Measurements from ENCODE around the gene ZNF512B. TPM values are rescaled to one million over a fixed set of nuclear protein-coding genes. Genes with fewer than 3 reads are reported as not detected.

Gene ZNF512B
- total and polyA plus RNA-seq, 2 donors (not counting 1 experiment from before 2014, with no cell fraction given): 8.8 to 10.5 TPM

DNA sequence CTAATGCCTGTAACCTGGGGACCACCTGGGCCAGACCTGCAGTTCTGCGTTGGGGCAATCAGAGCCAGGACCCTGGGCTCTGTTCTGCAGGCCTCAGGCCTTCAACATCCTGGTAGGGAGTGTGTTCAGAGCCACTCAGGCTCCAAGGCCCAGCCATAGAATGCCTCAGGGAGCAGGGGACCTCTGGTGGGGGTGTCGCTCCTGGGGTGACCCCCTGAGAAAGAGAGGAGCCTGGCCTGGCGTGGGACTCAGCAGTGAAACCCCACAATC, 26.0 kb downstream of the ZNF512B start:
- no peak overlapping the region for H3K4me3 Mint-ChIP-seq
- Histone ChIP-seq H3K4me3 (ENCODE audit: control extremely low read depth in 1 of 5, extremely low read depth in 1 of 5, insufficient read depth in 1 of 5, low read depth in 2 of 5, low read length in 4 of 5) (no peak overlapping the region), H3K27me3 (replicated peaks in 1 of 4; ENCODE audit: control extremely low read depth in 1 of 4, control insufficient read depth in 3 of 4, insufficient read depth in 4 of 4, low read length in 3 of 4) (no peaks in the 10 kb centered on the region), H3K4me1 (ENCODE audit: control insufficient read depth in 2 of 2, insufficient read depth in 2 of 2, low read length in 2 of 2) (peaks cover 27 to 34% of the 10 kb centered on the region in 2 donors), H3K36me3 (replicated peaks in 1 of 2; ENCODE audit: control extremely low read depth in 1 of 2, control insufficient read depth in 1 of 2, extremely low read depth in 1 of 2, insufficient read depth in 2 of 2, low read length in 1 of 2) (peaks cover 0 to 57% of the 10 kb centered on the region in 2 experiments), H3K79me2 (ENCODE audit: control insufficient read depth, insufficient read depth, low read length) (peaks cover 68% of the 10 kb centered on the region), H2AFZ (ENCODE audit: insufficient read depth, low read depth, low read length, poor library complexity, severe bottlenecking) (no peak overlapping the region), H3K27ac (ENCODE audit: low read length in 2 of 2) (no peak overlapping the region), H3K9me3 (ENCODE audit: control extremely low read depth in 1 of 3, control insufficient read depth in 2 of 3, insufficient read depth in 1 of 3, low read length in 2 of 3) (peaks cover 0 to 27% (median 0%) of the 10 kb centered on the region in 3 donors), H4K20me1 (ENCODE audit: control insufficient read depth, insufficient read depth, low read length, poor library complexity, severe bottlenecking) (peaks cover 95% of the 10 kb centered on the region), H3K4me2 (replicated peaks; ENCODE audit: low read depth, low read length, poor library complexity, severe bottlenecking) (no peak overlapping the region), H3K9ac (ENCODE audit: low read length) (no peak overlapping the region)
- H3K4me1 Mint-ChIP-seq: peaks cover 34% of the 10 kb centered on the region
- no peaks in the 10 kb centered on the region for H3K9me3 Mint-ChIP-seq (ENCODE audit: insufficient read depth)
- WGBS (ENCODE audit: insufficient coverage): 98% methylated on average over 3 of the region's 3 CpGs
- TF ChIP-seq EZH2 (IDR thresholded peaks at IDR 0.05; ENCODE audit: borderline replicate concordance, insufficient read depth, low read depth, low read length, poor library complexity, severe bottlenecking): no peak
- TF ChIP-seq, protein P1, sequence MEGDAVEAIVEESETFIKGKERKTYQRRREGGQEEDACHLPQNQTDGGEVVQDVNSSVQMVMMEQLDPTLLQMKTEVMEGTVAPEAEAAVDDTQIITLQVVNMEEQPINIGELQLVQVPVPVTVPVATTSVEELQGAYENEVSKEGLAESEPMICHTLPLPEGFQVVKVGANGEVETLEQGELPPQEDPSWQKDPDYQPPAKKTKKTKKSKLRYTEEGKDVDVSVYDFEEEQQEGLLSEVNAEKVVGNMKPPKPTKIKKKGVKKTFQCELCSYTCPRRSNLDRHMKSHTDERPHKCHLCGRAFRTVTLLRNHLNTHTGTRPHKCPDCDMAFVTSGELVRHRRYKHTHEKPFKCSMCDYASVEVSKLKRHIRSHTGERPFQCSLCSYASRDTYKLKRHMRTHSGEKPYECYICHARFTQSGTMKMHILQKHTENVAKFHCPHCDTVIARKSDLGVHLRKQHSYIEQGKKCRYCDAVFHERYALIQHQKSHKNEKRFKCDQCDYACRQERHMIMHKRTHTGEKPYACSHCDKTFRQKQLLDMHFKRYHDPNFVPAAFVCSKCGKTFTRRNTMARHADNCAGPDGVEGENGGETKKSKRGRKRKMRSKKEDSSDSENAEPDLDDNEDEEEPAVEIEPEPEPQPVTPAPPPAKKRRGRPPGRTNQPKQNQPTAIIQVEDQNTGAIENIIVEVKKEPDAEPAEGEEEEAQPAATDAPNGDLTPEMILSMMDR (IDR thresholded peaks at IDR 0.05): no peak
- ATAC-seq (ENCODE audit: low read depth) (no peak), DNase-seq (no peak)
- CTCF ChIA-PET: no interaction called here
- POLR2A ChIA-PET: no interaction called here
- intact Hi-C loops (cut with micrococcal nuclease): no loop called here
- no peaks in the 10 kb centered on the region for H3K27me3 Mint-ChIP-seq
- H3K27ac Mint-ChIP-seq: no peak overlapping the region

DNA sequence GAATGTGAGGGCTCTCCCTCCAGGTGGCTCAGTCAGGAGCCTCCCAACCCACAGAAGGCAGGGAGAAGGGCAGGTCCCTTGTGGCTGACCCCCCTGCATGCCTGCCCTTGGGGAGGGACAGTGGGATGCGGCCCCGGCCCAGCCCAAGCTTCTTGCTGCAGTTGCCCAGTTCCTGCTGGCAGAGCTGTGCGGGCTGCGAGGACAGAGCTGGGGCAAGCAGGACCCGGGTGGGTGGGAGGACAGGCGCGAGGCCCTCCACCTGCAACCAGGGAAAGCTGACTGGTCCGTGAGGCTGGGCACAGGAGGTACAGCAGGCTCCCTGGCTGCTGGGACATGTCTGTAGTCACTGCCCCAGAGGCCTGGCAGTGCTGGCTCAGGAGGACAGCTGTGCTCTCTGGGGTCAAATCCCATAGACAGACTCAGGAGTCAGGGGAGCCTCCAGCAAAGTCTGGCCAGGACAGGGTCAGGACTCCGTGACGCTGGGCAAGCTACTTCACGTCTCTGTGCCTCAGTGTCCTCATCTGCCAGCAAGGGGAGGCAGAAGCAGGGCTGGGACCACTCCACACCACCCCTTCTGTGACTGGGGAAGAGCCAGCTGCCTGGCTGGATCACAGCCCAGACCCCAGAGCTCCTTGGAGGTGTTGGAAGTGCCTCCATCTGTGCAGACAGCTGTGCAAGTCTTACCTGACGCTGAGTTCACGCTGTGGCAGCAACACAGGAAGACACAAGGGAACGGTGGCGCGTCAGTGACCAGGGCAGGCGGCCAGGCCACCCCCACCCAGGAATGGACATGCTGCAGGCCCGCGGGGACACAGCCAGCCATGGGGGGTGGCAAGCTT, 26.5 kb downstream of the ZNF512B start:
- H3K9me3 Mint-ChIP-seq (ENCODE audit: insufficient read depth): no peaks in the 10 kb centered on the region
- Histone ChIP-seq H4K20me1 (ENCODE audit: control insufficient read depth, insufficient read depth, low read length, poor library complexity, severe bottlenecking) (peaks cover 95% of the 10 kb centered on the region), H3K36me3 (replicated peaks in 1 of 2; ENCODE audit: control extremely low read depth in 1 of 2, control insufficient read depth in 1 of 2, extremely low read depth in 1 of 2, insufficient read depth in 2 of 2, low read length in 1 of 2) (peaks cover 0 to 58% of the 10 kb centered on the region in 2 experiments), H3K9ac (ENCODE audit: low read length) (no peak overlapping the region), H2AFZ (ENCODE audit: insufficient read depth, low read depth, low read length, poor library complexity, severe bottlenecking) (no peak overlapping the region), H3K27ac (ENCODE audit: low read length in 2 of 2) (no peak overlapping the region), H3K4me3 (ENCODE audit: control extremely low read depth in 1 of 5, extremely low read depth in 1 of 5, insufficient read depth in 1 of 5, low read depth in 2 of 5, low read length in 4 of 5) (no peak overlapping the region), H3K27me3 (replicated peaks in 1 of 4; ENCODE audit: control extremely low read depth in 1 of 4, control insufficient read depth in 3 of 4, insufficient read depth in 4 of 4, low read length in 3 of 4) (no peaks in the 10 kb centered on the region), H3K79me2 (ENCODE audit: control insufficient read depth, insufficient read depth, low read length) (peaks cover 63% of the 10 kb centered on the region), H3K4me2 (replicated peaks; ENCODE audit: low read depth, low read length, poor library complexity, severe bottlenecking) (peak overlapping the region; percentile 43), H3K9me3 (ENCODE audit: control extremely low read depth in 1 of 3, control insufficient read depth in 2 of 3, insufficient read depth in 1 of 3, low read length in 2 of 3) (peaks cover 0 to 29% (median 0%) of the 10 kb centered on the region in 3 donors), H3K4me1 (ENCODE audit: control insufficient read depth in 2 of 2, insufficient read depth in 2 of 2, low read length in 2 of 2) (peaks cover 22 to 28% of the 10 kb centered on the region in 2 donors)
- no peak overlapping the region for H3K27ac Mint-ChIP-seq
- no peaks in the 10 kb centered on the region for H3K27me3 Mint-ChIP-seq
- ChIA-PET POLR2A (no interaction called here), CTCF (interaction anchor here (1.0 kb wide), 1 partner anchor 12 kb away, joined by 3 read pairs; no protein-coding TSS in a partner anchor)
- intact Hi-C loops (cut with micrococcal nuclease): no loop called here
- DNase-seq: peak; percentile 14
- TF ChIP-seq, protein P1 (IDR thresholded peaks at IDR 0.05): no peak
- no peak for TF ChIP-seq EZH2 (IDR thresholded peaks at IDR 0.05; ENCODE audit: borderline replicate concordance, insufficient read depth, low read depth, low read length, poor library complexity, severe bottlenecking)
- whole genome bisulfite sequencing (ENCODE audit: insufficient coverage): 97% methylated on average over 19 of the region's 19 CpGs
- ATAC-seq (ENCODE audit: low read depth): no peak
- peaks cover 29% of the 10 kb centered on the region for H3K4me1 Mint-ChIP-seq
- H3K4me3 Mint-ChIP-seq: no peak overlapping the region

Data from B cell (primary cell).